ENCODE data around the gene TUBD1. TPM values are rescaled to one million over a fixed set of nuclear protein-coding genes. Genes with fewer than 3 reads are reported as not detected.

Gene TUBD1
- total and polyA plus RNA-seq, 2 of the 13 experiments (the other 11 are each of a cell fraction or from before 2014, with no cell fraction given): 18.2 to 25.9 TPM

GRCh38 chr17:59892924-59893675, at the start of gene TUBD1, which contains the start of gene RPS6KB1 (continued):
- 0 out of 2 replicates have a peak, but pooled peaks have one; percentile 92 for TF ChIP-seq DZIP1 (CRISPR knock-in tag; IDR thresholded peaks at IDR 0.05)
- no peak for TF ChIP-seq SMARCC2 (IDR thresholded peaks at IDR 0.05)
- 0 out of 2 replicates have a peak, but pooled peaks have one; percentile 76 for TF ChIP-seq ZNF850 (CRISPR knock-in tag; conservative IDR thresholded peaks at IDR 0.05)
- peak; percentile 83 for TF ChIP-seq ATF7-NPFF (CRISPR knock-in tag; IDR thresholded peaks at IDR 0.05; ENCODE audit: low read depth)
- TF ChIP-seq HOXA3 (CRISPR knock-in tag; IDR thresholded peaks at IDR 0.05): peak; percentile 91
- TF ChIP-seq ZNF280D (CRISPR knock-in tag; IDR thresholded peaks at IDR 0.05): peak; percentile 83
- no peak for TF ChIP-seq MIXL1 (CRISPR knock-in tag; IDR thresholded peaks at IDR 0.05)
- TF ChIP-seq ZNF660 (CRISPR knock-in tag; IDR thresholded peaks at IDR 0.05; ENCODE audit: borderline replicate concordance, low read depth): peak; percentile 68; the same call in 1 of the 2 replicates
- no peak for TF ChIP-seq NR2F6 (IDR thresholded peaks at IDR 0.05)
- TF ChIP-seq NR2F6 (CRISPR knock-in tag; IDR thresholded peaks at IDR 0.05): peak; percentile 43
- TF ChIP-seq ZNF605 (CRISPR knock-in tag; IDR thresholded peaks at IDR 0.05): peak; percentile 97
- no peak for TF ChIP-seq SRSF9 (IDR thresholded peaks at IDR 0.05; ENCODE audit: borderline replicate concordance, insufficient read depth, low read depth, low read length, poor library complexity, severe bottlenecking)
- TF ChIP-seq ATF3 (CRISPR knock-in tag; IDR thresholded peaks at IDR 0.05): no peak
- TF ChIP-seq ZNF7 (CRISPR knock-in tag; IDR thresholded peaks at IDR 0.05): peak; percentile 47; the same call in 1 of the 2 replicates
- TF ChIP-seq NFKBIZ (CRISPR knock-in tag; IDR thresholded peaks at IDR 0.05): peak; percentile 62; the same call in 1 of the 2 replicates
- peak; percentile 57; the same call in 1 of the 2 replicates for TF ChIP-seq ZSCAN29 (CRISPR knock-in tag; conservative IDR thresholded peaks at IDR 0.05)
- TF ChIP-seq NFRKB (IDR thresholded peaks at IDR 0.05): no peak; the same call in 1 of the 2 replicates
- TF ChIP-seq GLI4 (CRISPR knock-in tag; IDR thresholded peaks at IDR 0.05; ENCODE audit: borderline replicate concordance): no peak
- peak; percentile 79; the same call in 1 of the 2 replicates for TF ChIP-seq HIVEP1 (CRISPR knock-in tag; IDR thresholded peaks at IDR 0.05)
- peak; percentile 79; the same call in 1 of the 2 replicates for TF ChIP-seq ZXDC (CRISPR knock-in tag; IDR thresholded peaks at IDR 0.05)
